ENCODE results near the gene IFT122. TPM values are rescaled to one million over a fixed set of nuclear protein-coding genes. Genes with fewer than 3 reads are reported as not detected.
"Not testable (repeated sequence)": the region's sequence is repeated elsewhere in the genome, so short reads cannot be mapped to it uniquely, and the experiment has no call there.

The IFT122 gene
- total RNA-seq, 1 donor from 2014 or later: 17.7 TPM

DNA sequence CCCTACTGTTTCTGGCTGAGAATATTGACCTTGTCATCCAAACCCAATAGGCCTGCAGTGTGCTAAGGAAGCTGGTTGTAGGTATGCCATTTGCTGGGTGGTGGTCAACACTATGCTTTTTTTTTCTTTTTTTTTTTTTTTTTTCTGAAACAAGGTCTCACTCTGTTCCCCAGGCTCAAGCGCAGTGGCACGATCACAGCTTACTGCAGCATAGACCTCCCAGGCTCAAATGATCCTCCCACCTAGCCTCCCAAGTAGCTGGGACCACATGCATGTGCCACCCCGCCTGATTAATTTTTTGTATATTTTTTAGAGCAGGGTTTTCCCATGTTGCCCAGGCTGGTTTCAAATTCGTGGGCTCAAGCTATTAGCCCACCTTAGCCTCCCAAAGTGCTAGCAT lies 52.7 kb downstream of the IFT122 start:
- H3K36me3 ChIP-seq (ENCODE audit: insufficient read depth, low read length): no peaks in the 10 kb centered on the region
- peaks cover 24% of the 10 kb centered on the region for H3K4me1 ChIP-seq (ENCODE audit: insufficient read depth, low read length)
- Mint-ChIP-seq H3K36me3 (ENCODE audit: low read depth, unreplicated experiment) (peaks cover 10% of the 10 kb centered on the region), H3K4me1 (ENCODE audit: low read depth, unreplicated experiment) (peaks cover 32% of the 10 kb centered on the region), H3K9me3 (ENCODE audit: unreplicated experiment) (no peaks in the 10 kb centered on the region), H3K27ac (ENCODE audit: unreplicated experiment) (no peak overlapping the region), H3K27me3 (ENCODE audit: low read depth, unreplicated experiment) (no peaks in the 10 kb centered on the region), H3K4me3 (ENCODE audit: unreplicated experiment) (no peak overlapping the region)
- no peaks in the 10 kb centered on the region for H3K79me2 ChIP-seq (ENCODE audit: insufficient read depth, low read length)
- H3K4me3 ChIP-seq (ENCODE audit: insufficient read depth, low read depth, low read length): no peak overlapping the region
- TF ChIP-seq EZH2 (IDR thresholded peaks at IDR 0.05; ENCODE audit: insufficient read depth, low read length): no peak
- TF ChIP-seq, protein P1, sequence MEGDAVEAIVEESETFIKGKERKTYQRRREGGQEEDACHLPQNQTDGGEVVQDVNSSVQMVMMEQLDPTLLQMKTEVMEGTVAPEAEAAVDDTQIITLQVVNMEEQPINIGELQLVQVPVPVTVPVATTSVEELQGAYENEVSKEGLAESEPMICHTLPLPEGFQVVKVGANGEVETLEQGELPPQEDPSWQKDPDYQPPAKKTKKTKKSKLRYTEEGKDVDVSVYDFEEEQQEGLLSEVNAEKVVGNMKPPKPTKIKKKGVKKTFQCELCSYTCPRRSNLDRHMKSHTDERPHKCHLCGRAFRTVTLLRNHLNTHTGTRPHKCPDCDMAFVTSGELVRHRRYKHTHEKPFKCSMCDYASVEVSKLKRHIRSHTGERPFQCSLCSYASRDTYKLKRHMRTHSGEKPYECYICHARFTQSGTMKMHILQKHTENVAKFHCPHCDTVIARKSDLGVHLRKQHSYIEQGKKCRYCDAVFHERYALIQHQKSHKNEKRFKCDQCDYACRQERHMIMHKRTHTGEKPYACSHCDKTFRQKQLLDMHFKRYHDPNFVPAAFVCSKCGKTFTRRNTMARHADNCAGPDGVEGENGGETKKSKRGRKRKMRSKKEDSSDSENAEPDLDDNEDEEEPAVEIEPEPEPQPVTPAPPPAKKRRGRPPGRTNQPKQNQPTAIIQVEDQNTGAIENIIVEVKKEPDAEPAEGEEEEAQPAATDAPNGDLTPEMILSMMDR (IDR thresholded peaks at IDR 0.05; ENCODE audit: insufficient read depth, low read depth, low read length): no peak
- H3K9ac ChIP-seq (ENCODE audit: low read length): no peak overlapping the region
- no peak for DNase-seq (ENCODE audit: low read depth)
- H3K27me3 ChIP-seq (ENCODE audit: insufficient read depth, low read length): no peaks in the 10 kb centered on the region
- no peaks in the 10 kb centered on the region for H3K9me3 ChIP-seq (ENCODE audit: insufficient read depth, low read depth, low read length)
- FAIRE-seq: no peak
- no peaks in the 10 kb centered on the region for H4K20me1 ChIP-seq (ENCODE audit: insufficient read depth, low read length)
- H3K27ac ChIP-seq (ENCODE audit: low read depth, low read length): no peak overlapping the region
- no peak overlapping the region for H2AFZ ChIP-seq (ENCODE audit: low read depth, low read length)
- no peak overlapping the region for H3K4me2 ChIP-seq (ENCODE audit: low read length)

GRCh38 chr3:129493206-129493605 lies 53.2 kb downstream of the IFT122 start:
- no peak overlapping the region for H2AFZ ChIP-seq (ENCODE audit: low read depth, low read length)
- no peak overlapping the region for H3K4me3 ChIP-seq (ENCODE audit: insufficient read depth, low read depth, low read length)
- TF ChIP-seq EZH2 (IDR thresholded peaks at IDR 0.05; ENCODE audit: insufficient read depth, low read length): no peak
- TF ChIP-seq, protein P1 (IDR thresholded peaks at IDR 0.05; ENCODE audit: insufficient read depth, low read depth, low read length): no peak
- FAIRE-seq (no peak), DNase-seq (ENCODE audit: low read depth) (no peak)
- H3K9ac ChIP-seq (ENCODE audit: low read length): no peak overlapping the region
- H3K9me3 Mint-ChIP-seq (ENCODE audit: unreplicated experiment): no peaks in the 10 kb centered on the region
- no peaks in the 10 kb centered on the region for H4K20me1 ChIP-seq (ENCODE audit: insufficient read depth, low read length)
- peaks cover 24% of the 10 kb centered on the region for H3K4me1 ChIP-seq (ENCODE audit: insufficient read depth, low read length)
- H3K79me2 ChIP-seq (ENCODE audit: insufficient read depth, low read length): no peaks in the 10 kb centered on the region
- no peaks in the 10 kb centered on the region for H3K27me3 ChIP-seq (ENCODE audit: insufficient read depth, low read length)
- no peaks in the 10 kb centered on the region for H3K36me3 ChIP-seq (ENCODE audit: insufficient read depth, low read length)
- H3K4me1 Mint-ChIP-seq (ENCODE audit: low read depth, unreplicated experiment): peaks cover 29% of the 10 kb centered on the region
- no peak overlapping the region for H3K27ac Mint-ChIP-seq (ENCODE audit: unreplicated experiment)
- H3K27ac ChIP-seq (ENCODE audit: low read depth, low read length): no peak overlapping the region
- no peak overlapping the region for H3K4me2 ChIP-seq (ENCODE audit: low read length)
- H3K27me3 Mint-ChIP-seq (ENCODE audit: low read depth, unreplicated experiment): no peaks in the 10 kb centered on the region
- no peak overlapping the region for H3K4me3 Mint-ChIP-seq (ENCODE audit: unreplicated experiment)
- H3K9me3 ChIP-seq (ENCODE audit: insufficient read depth, low read depth, low read length): no peaks in the 10 kb centered on the region
- H3K36me3 Mint-ChIP-seq (ENCODE audit: low read depth, unreplicated experiment): peaks cover 10% of the 10 kb centered on the region

GRCh38 chr3:129494499-129494898 lies 54.5 kb downstream of the IFT122 start:
- Histone ChIP-seq H3K4me2 (ENCODE audit: low read length) (peak overlapping the region; percentile 64), H3K27ac (ENCODE audit: low read depth, low read length) (peak overlapping the region; percentile 65), H3K9ac (ENCODE audit: low read length) (peak overlapping the region; percentile 65), H3K4me1 (ENCODE audit: insufficient read depth, low read length) (peaks cover 27% of the 10 kb centered on the region)
- Mint-ChIP-seq H3K27ac (ENCODE audit: unreplicated experiment) (peak overlapping the region; percentile 63), H3K4me1 (ENCODE audit: low read depth, unreplicated experiment) (peaks cover 34% of the 10 kb centered on the region)
- not testable (repeated sequence) for H3K36me3 ChIP-seq (ENCODE audit: insufficient read depth, low read length); H3K9me3 ChIP-seq (ENCODE audit: insufficient read depth, low read depth, low read length); H3K4me3 Mint-ChIP-seq (ENCODE audit: unreplicated experiment); H2AFZ ChIP-seq (ENCODE audit: low read depth, low read length); H3K9me3 Mint-ChIP-seq (ENCODE audit: unreplicated experiment); H3K4me3 ChIP-seq (ENCODE audit: insufficient read depth, low read depth, low read length); H3K27me3 Mint-ChIP-seq (ENCODE audit: low read depth, unreplicated experiment); H3K36me3 Mint-ChIP-seq (ENCODE audit: low read depth, unreplicated experiment); FAIRE-seq; DNase-seq (ENCODE audit: low read depth); H3K79me2 ChIP-seq (ENCODE audit: insufficient read depth, low read length); H4K20me1 ChIP-seq (ENCODE audit: insufficient read depth, low read length); H3K27me3 ChIP-seq (ENCODE audit: insufficient read depth, low read length)

DNA sequence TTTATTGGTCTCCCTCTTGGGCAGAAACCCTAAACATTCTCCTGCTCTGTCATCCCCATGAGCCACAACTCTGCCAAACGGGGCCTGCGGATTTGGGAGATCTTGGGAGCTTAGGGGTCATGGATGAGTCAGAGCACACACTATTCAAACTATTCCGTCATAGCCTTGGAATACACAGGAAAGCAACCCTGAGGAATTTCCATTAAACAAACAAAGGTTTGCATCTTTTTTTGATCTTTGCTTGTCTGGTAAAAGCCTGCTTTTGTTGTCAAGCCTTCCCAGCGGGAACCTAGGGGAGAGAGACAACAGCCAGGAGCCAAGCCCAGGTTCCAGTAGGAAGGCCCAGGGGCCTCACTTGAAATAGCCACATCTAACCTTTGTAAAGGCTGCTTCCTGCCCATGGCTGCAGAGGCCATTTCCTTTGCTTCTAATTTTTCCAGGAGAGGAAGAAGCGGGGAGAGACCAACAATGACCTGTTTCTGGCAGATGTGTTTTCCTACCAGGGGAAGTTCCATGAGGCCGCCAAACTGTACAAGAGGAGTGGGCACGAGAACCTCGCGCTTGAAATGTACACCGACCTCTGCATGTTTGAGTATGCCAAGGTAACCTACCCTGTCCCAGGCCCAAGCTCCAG lies 55.1 kb downstream of the IFT122 start:
- H3K27me3 ChIP-seq (ENCODE audit: insufficient read depth, low read length); H3K9me3 ChIP-seq (ENCODE audit: insufficient read depth, low read depth, low read length); H4K20me1 ChIP-seq (ENCODE audit: insufficient read depth, low read length); H3K4me3 ChIP-seq (ENCODE audit: insufficient read depth, low read depth, low read length); H3K27me3 Mint-ChIP-seq (ENCODE audit: low read depth, unreplicated experiment); H3K79me2 ChIP-seq (ENCODE audit: insufficient read depth, low read length); H3K36me3 ChIP-seq (ENCODE audit: insufficient read depth, low read length); H2AFZ ChIP-seq (ENCODE audit: low read depth, low read length); H3K4me3 Mint-ChIP-seq (ENCODE audit: unreplicated experiment); H3K9me3 Mint-ChIP-seq (ENCODE audit: unreplicated experiment): not testable (repeated sequence)
- peaks cover 34% of the 10 kb centered on the region for H3K4me1 Mint-ChIP-seq (ENCODE audit: low read depth, unreplicated experiment)
- H3K9ac ChIP-seq (ENCODE audit: low read length): peak overlapping the region; percentile 65
- H3K36me3 Mint-ChIP-seq (ENCODE audit: low read depth, unreplicated experiment): peaks cover 11% of the 10 kb centered on the region
- peak overlapping the region; percentile 64 for H3K4me2 ChIP-seq (ENCODE audit: low read length)
- peak overlapping the region; percentile 68 for H3K27ac ChIP-seq (ENCODE audit: low read depth, low read length)
- DNase-seq (ENCODE audit: low read depth): peak; percentile 83
- peak overlapping the region; percentile 63 for H3K27ac Mint-ChIP-seq (ENCODE audit: unreplicated experiment)
- peak; percentile 97 for FAIRE-seq
- H3K4me1 ChIP-seq (ENCODE audit: insufficient read depth, low read length): peaks cover 27% of the 10 kb centered on the region

DNA sequence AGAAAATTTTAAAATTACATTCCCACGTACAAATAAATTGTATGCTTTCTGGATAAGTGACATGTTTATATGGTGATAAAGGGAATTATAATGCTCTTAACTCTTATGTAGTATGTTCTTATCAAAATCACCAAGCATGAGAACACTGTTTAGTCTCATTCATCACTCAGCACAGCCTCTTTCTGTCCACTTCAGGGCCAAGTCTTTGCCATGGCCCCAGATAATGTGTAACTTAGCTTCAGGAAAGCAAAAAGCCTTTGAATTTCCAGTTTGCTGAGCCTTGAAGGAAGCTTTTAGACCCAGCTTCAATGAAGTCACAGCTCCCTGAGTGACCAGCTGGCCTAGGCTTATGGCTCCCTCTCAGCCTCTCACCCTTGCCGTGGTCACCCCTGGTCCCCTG lies 57.9 kb downstream of the IFT122 start:
- not testable (repeated sequence) for FAIRE-seq; H3K9me3 Mint-ChIP-seq (ENCODE audit: unreplicated experiment)
- H3K27ac Mint-ChIP-seq (ENCODE audit: unreplicated experiment): peak overlapping the region; percentile 58

More for the DNA sequence above, 57.9 kb downstream of the IFT122 start:
- H3K9ac ChIP-seq (ENCODE audit: low read length); H3K27me3 ChIP-seq (ENCODE audit: insufficient read depth, low read length); H3K27ac ChIP-seq (ENCODE audit: low read depth, low read length); H3K4me3 ChIP-seq (ENCODE audit: insufficient read depth, low read depth, low read length); H3K36me3 ChIP-seq (ENCODE audit: insufficient read depth, low read length); H3K4me3 Mint-ChIP-seq (ENCODE audit: unreplicated experiment); H3K79me2 ChIP-seq (ENCODE audit: insufficient read depth, low read length); H4K20me1 ChIP-seq (ENCODE audit: insufficient read depth, low read length); DNase-seq (ENCODE audit: low read depth); H3K9me3 ChIP-seq (ENCODE audit: insufficient read depth, low read depth, low read length); H3K4me2 ChIP-seq (ENCODE audit: low read length); H3K27me3 Mint-ChIP-seq (ENCODE audit: low read depth, unreplicated experiment); H2AFZ ChIP-seq (ENCODE audit: low read depth, low read length): not testable (repeated sequence)
- peaks cover 20% of the 10 kb centered on the region for H3K4me1 ChIP-seq (ENCODE audit: insufficient read depth, low read length)
- H3K36me3 Mint-ChIP-seq (ENCODE audit: low read depth, unreplicated experiment): peaks cover 15% of the 10 kb centered on the region
- peaks cover 27% of the 10 kb centered on the region for H3K4me1 Mint-ChIP-seq (ENCODE audit: low read depth, unreplicated experiment)
